Measurements from ENCODE around the gene INKA1.

The INKA1 gene

DNA sequence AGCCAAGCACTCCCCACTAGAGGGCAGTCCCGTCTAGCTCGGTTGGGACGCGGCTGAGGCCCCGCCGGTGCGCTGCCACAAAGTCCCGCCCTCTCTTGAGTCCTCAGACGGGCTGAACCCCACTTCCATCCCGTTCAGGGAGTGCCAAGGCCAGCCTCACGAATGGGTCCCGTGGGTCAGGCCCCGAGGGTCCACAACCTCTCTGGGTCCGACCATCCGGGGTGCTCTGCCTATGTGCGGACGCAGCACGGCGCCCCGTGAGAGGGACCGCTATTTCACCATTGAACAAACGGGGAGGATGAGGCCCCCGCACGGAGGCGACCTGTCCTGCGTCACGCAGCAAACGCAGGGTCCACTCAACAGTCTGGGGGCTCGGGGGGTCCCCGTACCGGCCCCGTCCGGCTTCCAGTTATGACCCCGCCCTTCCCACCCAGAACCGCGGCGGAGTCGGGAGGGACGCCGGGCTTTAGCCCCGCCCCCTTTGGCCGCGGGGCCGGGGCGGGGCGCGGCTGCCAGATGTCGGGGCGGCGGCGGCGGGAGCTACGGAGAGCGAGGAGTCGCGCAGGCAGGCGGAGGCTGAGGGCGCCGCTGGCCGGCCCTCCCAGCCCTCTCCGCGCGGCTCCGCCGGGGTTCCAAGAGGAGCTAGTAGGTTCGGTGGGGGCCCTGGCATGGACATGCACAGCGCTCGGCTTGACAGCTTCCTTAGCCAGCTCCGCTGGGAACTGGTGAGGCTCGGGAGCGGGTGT lies at the start of gene INKA1:
Gene INKA1, plus strand, starts transcription at position 543 of the 746 bp plus-strand sequence. Its CDS starts 132 bp downstream, at position 675.
- TF ChIP-seq, protein P1, sequence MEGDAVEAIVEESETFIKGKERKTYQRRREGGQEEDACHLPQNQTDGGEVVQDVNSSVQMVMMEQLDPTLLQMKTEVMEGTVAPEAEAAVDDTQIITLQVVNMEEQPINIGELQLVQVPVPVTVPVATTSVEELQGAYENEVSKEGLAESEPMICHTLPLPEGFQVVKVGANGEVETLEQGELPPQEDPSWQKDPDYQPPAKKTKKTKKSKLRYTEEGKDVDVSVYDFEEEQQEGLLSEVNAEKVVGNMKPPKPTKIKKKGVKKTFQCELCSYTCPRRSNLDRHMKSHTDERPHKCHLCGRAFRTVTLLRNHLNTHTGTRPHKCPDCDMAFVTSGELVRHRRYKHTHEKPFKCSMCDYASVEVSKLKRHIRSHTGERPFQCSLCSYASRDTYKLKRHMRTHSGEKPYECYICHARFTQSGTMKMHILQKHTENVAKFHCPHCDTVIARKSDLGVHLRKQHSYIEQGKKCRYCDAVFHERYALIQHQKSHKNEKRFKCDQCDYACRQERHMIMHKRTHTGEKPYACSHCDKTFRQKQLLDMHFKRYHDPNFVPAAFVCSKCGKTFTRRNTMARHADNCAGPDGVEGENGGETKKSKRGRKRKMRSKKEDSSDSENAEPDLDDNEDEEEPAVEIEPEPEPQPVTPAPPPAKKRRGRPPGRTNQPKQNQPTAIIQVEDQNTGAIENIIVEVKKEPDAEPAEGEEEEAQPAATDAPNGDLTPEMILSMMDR (conservative IDR thresholded peaks at IDR 0.05; ENCODE audit: low read depth, low read length) = peak; percentile 69; the same call in 1 of the 2 replicates
- H3K79me2 ChIP-seq (ENCODE audit: insufficient read depth, low read depth) = no peaks in the 10 kb centered on the region
- H3K36me3 ChIP-seq (ENCODE audit: insufficient read depth) = no peaks in the 10 kb centered on the region
- H3K27ac ChIP-seq = no peak within 1 kb of the TSS
- no peak within 1 kb of the TSS for H3K4me3 ChIP-seq (IDR thresholded peaks at IDR 0.05; ENCODE audit: insufficient read depth, low read depth, low read length)
- H3K4me2 ChIP-seq = peak within 1 kb of the TSS; percentile 76
- H3K4me1 ChIP-seq (ENCODE audit: low read depth, poor library complexity, severe bottlenecking) = no peaks in the 10 kb centered on the region
- peak within 1 kb of the TSS; percentile 39; the same call in 1 of the 2 replicates for H3K9ac ChIP-seq
- peak within 1 kb of the TSS; percentile 88 for H2AFZ ChIP-seq (ENCODE audit: low read depth)
- no peaks in the 10 kb centered on the region; the same call in 1 of the 2 replicates for H3K27me3 ChIP-seq (ENCODE audit: insufficient read depth, low read depth)
- no peaks in the 10 kb centered on the region for H4K20me1 ChIP-seq (ENCODE audit: insufficient read depth)

DNA sequence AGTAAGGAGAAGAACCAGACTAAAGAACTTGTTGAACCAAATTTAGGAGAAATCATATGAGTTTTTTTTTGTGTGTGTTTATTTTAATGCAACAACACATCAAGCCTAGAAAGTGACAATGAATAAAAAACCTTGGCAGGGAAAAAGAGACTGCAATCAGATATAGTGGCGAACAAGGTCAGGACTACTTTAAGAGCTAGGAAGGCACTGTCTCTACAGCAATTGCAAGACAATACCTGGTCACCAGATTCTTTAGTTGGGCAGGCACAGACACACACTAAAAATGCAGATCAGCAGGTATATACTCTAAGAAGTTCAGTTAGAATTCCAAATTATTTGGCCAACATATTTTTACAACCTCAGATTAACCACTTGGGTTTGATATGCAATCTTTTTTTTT lies 48.5 kb upstream of the INKA1 start:
- H3K9ac ChIP-seq = no peak overlapping the region
- H3K4me1 ChIP-seq (ENCODE audit: low read depth, poor library complexity, severe bottlenecking) = peaks cover 14% of the 10 kb centered on the region
- no peaks in the 10 kb centered on the region for H3K27me3 ChIP-seq (ENCODE audit: insufficient read depth, low read depth)
- H3K36me3 ChIP-seq (ENCODE audit: insufficient read depth) = no peaks in the 10 kb centered on the region
- H2AFZ ChIP-seq (ENCODE audit: low read depth) = no peak overlapping the region
- no peak overlapping the region for H3K4me3 ChIP-seq (IDR thresholded peaks at IDR 0.05; ENCODE audit: insufficient read depth, low read depth, low read length)
- peaks cover 11% of the 10 kb centered on the region; the same call in 1 of the 2 replicates for H3K79me2 ChIP-seq (ENCODE audit: insufficient read depth, low read depth)
- H4K20me1 ChIP-seq (ENCODE audit: insufficient read depth) = no peaks in the 10 kb centered on the region
- TF ChIP-seq, protein P1 (conservative IDR thresholded peaks at IDR 0.05; ENCODE audit: low read depth, low read length) = no peak
- no peak overlapping the region for H3K27ac ChIP-seq
- H3K4me2 ChIP-seq = no peak overlapping the region

DNA sequence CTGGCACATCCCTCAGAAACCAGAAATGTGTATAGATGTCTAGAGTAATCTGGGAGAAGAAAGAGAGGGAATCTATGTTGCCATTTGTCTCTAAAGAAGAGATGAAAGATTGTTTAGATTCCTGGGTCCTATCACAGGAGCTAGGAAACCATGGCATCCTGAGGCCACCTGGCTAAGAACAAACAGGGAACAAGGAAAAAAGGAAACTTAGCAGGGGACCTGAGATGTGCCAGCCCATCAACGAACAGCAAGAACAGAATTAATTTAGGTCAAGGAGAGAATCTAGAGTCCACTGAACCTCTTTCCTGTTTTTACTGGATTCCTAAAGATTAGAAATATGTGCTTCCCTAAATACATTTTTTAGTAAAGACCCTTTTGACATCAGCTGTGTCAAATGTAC lies 47.0 kb upstream of the INKA1 start:
- no peak overlapping the region for H3K27ac ChIP-seq
- H3K9ac ChIP-seq = no peak overlapping the region
- no peaks in the 10 kb centered on the region for H4K20me1 ChIP-seq (ENCODE audit: insufficient read depth)
- no peaks in the 10 kb centered on the region for H3K36me3 ChIP-seq (ENCODE audit: insufficient read depth)
- TF ChIP-seq, protein P1 (conservative IDR thresholded peaks at IDR 0.05; ENCODE audit: low read depth, low read length) = no peak
- H2AFZ ChIP-seq (ENCODE audit: low read depth) = no peak overlapping the region
- peaks cover 14% of the 10 kb centered on the region for H3K4me1 ChIP-seq (ENCODE audit: low read depth, poor library complexity, severe bottlenecking)
- no peak overlapping the region for H3K4me3 ChIP-seq (IDR thresholded peaks at IDR 0.05; ENCODE audit: insufficient read depth, low read depth, low read length)
- no peaks in the 10 kb centered on the region for H3K27me3 ChIP-seq (ENCODE audit: insufficient read depth, low read depth)
- no peak overlapping the region for H3K4me2 ChIP-seq
- peaks cover 11% of the 10 kb centered on the region; the same call in 1 of the 2 replicates for H3K79me2 ChIP-seq (ENCODE audit: insufficient read depth, low read depth)

DNA sequence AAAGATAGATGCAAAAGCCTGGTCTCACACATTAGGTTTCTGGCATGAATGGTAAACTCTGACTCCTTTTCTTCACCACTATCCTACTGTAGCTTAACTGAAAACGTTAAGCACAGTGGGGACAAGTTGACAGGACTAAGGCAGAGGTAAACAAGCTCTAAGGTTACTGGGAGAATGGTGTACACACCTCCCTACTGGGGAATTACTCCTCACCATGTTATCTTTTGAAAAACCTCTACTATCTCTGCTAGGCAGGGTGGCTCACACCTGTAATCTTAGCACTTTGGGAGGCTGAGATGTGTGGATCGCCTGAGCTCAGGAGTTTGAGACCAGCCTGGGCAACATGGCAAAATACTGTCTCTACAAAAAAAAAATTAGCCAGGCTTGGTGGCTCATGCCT lies 45.9 kb upstream of the INKA1 start:
- Histone ChIP-seq H3K9ac (no peak overlapping the region), H3K4me2 (no peak overlapping the region), H3K36me3 (ENCODE audit: insufficient read depth) (no peaks in the 10 kb centered on the region), H3K4me1 (ENCODE audit: low read depth, poor library complexity, severe bottlenecking) (peaks cover 14% of the 10 kb centered on the region), H2AFZ (ENCODE audit: low read depth) (no peak overlapping the region), H3K79me2 (ENCODE audit: insufficient read depth, low read depth) (peaks cover 11% of the 10 kb centered on the region; the same call in 1 of the 2 replicates), H4K20me1 (ENCODE audit: insufficient read depth) (no peaks in the 10 kb centered on the region), H3K27ac (no peak overlapping the region), H3K4me3 (IDR thresholded peaks at IDR 0.05; ENCODE audit: insufficient read depth, low read depth, low read length) (no peak overlapping the region), H3K27me3 (ENCODE audit: insufficient read depth, low read depth) (no peaks in the 10 kb centered on the region)
- TF ChIP-seq, protein P1 (conservative IDR thresholded peaks at IDR 0.05; ENCODE audit: low read depth, low read length) = no peak
